HCT116 (cell line): Measurements from ENCODE around the gene IGFBP4.

Source experiments
- CEBPB ChIP-seq: IDR thresholded peaks from 2 replicates; pipeline ENCODE4 v1.6.1; 2012; ENCODE audit warnings: low read depth
- JUND ChIP-seq: IDR thresholded peaks from 2 replicates; pipeline ENCODE4 v1.6.1; 2012
- SP1 ChIP-seq: IDR thresholded peaks from 2 replicates; pipeline ENCODE4 v1.6.1; 2012; ENCODE audit warnings: low read depth
- SRF ChIP-seq: IDR thresholded peaks from 2 replicates; pipeline ENCODE4 v1.6.1; 2012; ENCODE audit warnings: low read depth
- TF ChIP-seq, protein P1 (sequence below): IDR thresholded peaks from 2 replicates; pipeline ENCODE4 v1.6.1; 2012
- TF ChIP-seq, protein P2 (sequence below), 3 experiments: fragments of 200-600 bp in 1 of 3; sonication (generic) in 1 of 3; IDR thresholded peaks in 2 of 3; conservative IDR thresholded peaks in 1 of 3; 2 replicates each; pipeline ENCODE4 v1.5.1; 2012 to 2017; ENCODE audit warnings: low read depth in 2 of 3, low read length in 2 of 3, antibody characterized with exemption in 1 of 3, borderline replicate concordance in 1 of 3, control low read depth in 1 of 3, mild to moderate bottlenecking in 1 of 3, mixed read lengths in 1 of 3, mixed run types in 1 of 3, moderate library complexity in 1 of 3; ENCODE audit not compliant: insufficient read depth in 1 of 3

DNA sequence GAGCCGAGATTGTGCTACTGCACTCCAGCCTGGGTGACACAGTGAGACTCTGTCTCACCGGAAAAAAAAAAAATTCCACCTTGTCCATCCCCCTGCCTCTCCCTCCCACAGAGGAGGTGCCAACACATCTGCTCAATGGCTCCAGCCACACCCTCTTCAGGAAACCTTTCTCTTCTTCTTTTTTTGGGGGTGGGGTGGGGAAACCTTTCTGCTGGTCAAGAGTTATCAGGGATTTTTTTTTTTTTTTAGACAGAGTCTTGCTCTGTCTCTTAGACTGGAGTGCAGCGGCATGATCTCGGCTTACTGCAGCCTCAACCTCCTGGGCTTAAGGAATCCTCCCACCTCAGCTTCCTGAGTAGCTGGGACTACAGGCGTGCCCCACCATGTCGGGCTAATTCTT is 39.5 kb downstream of the IGFBP4 start:
- TF ChIP-seq JUND (no peak), SP1 (no peak), CEBPB (no peak), SRF (no peak)
- TF ChIP-seq, protein P1, sequence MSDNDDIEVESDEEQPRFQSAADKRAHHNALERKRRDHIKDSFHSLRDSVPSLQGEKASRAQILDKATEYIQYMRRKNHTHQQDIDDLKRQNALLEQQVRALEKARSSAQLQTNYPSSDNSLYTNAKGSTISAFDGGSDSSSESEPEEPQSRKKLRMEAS: no peak
- TF ChIP-seq, protein P2, sequence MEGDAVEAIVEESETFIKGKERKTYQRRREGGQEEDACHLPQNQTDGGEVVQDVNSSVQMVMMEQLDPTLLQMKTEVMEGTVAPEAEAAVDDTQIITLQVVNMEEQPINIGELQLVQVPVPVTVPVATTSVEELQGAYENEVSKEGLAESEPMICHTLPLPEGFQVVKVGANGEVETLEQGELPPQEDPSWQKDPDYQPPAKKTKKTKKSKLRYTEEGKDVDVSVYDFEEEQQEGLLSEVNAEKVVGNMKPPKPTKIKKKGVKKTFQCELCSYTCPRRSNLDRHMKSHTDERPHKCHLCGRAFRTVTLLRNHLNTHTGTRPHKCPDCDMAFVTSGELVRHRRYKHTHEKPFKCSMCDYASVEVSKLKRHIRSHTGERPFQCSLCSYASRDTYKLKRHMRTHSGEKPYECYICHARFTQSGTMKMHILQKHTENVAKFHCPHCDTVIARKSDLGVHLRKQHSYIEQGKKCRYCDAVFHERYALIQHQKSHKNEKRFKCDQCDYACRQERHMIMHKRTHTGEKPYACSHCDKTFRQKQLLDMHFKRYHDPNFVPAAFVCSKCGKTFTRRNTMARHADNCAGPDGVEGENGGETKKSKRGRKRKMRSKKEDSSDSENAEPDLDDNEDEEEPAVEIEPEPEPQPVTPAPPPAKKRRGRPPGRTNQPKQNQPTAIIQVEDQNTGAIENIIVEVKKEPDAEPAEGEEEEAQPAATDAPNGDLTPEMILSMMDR (IDR thresholded peaks at IDR 0.05 in 2 of 3, conservative IDR thresholded peaks at IDR 0.05 in 1 of 3; ENCODE audit: borderline replicate concordance in 1 of 3, insufficient read depth in 1 of 3, low read depth in 2 of 3, low read length in 2 of 3): no peak
